ENCODE results near the gene C11orf54.
"Not testable (repeated sequence)": the region's sequence is repeated elsewhere in the genome, so short reads cannot be mapped to it uniquely, and the experiment has no call there.

Gene C11orf54

GRCh38 chr11:93772123-93772522 lies 30.7 kb downstream of the C11orf54 start:
- DNase-seq, result no peak

- peak; percentile 71 for DNase-seq
Observed at GRCh38 chr11:93773045-93773477, 31.6 kb downstream of the C11orf54 start.

- DNase-seq, result no peak
Observed at GRCh38 chr11:93773601-93774200, 32.2 kb downstream of the C11orf54 start.

GRCh38 chr11:93774560-93774959 lies 33.1 kb downstream of the C11orf54 start:
- DNase-seq, result not testable (repeated sequence)

- DNase-seq, result no peak
Observed at GRCh38 chr11:93775289-93775688, 33.8 kb downstream of the C11orf54 start.

GRCh38 chr11:93783362-93783761 lies 41.9 kb downstream of the C11orf54 start:
- DNase-seq, result no peak

GRCh38 chr11:93783765-93784144 lies 42.3 kb downstream of the C11orf54 start:
- DNase-seq, result no peak

GRCh38 chr11:93784145-93784934 lies 42.9 kb downstream of the C11orf54 start, which contains the start of gene MED17:
Gene MED17 (plus strand): TSS chr11:93784282. CDS start chr11:93784514, 232 bp downstream.
- peak; percentile 97 for DNase-seq

- no peak for DNase-seq
Observed at GRCh38 chr11:93784935-93785360, 43.5 kb downstream of the C11orf54 start.

- DNase-seq, result no peak
Observed at GRCh38 chr11:93791493-93791892, 50.0 kb downstream of the C11orf54 start.

- DNase-seq, result no peak
Observed at GRCh38 chr11:93796441-93797231, 55.2 kb downstream of the C11orf54 start.

- no peak for DNase-seq
Observed at GRCh38 chr11:93801366-93801765, 59.9 kb downstream of the C11orf54 start.

GRCh38 chr11:93804879-93805278 lies 63.4 kb downstream of the C11orf54 start:
- no peak for DNase-seq

GRCh38 chr11:93807980-93808379 lies 66.5 kb downstream of the C11orf54 start:
- DNase-seq, result no peak

GRCh38 chr11:93813974-93814373 lies 72.5 kb downstream of the C11orf54 start:
- DNase-seq, result no peak

Data from islet precursor cell (in vitro differentiated cells).